Ascending aorta (tissue), 2 donors: ENCODE results near the gene EPHX1. TPM values are rescaled to one million over a fixed set of nuclear protein-coding genes. Genes with fewer than 3 reads are reported as not detected.

ENCODE experiments used
- DNase-seq, 2 donors: peaks; one replicate each; pipeline ENCODE4 v3.0.0-alpha.2; 2019; ENCODE audit warnings: low spot score in 2 of 2
- H3K27ac ChIP-seq, 2 donors: fragments of 200-600 bp; sonication (generic); one replicate each; pipeline ENCODE4 v1.5.1; 2016 to 2017; ENCODE audit warnings: mild to moderate bottlenecking in 1 of 2
- H3K27me3 ChIP-seq: fragments of 200-600 bp; sonication (generic); one replicate; pipeline ENCODE4 v1.5.1; 2017
- H3K36me3 ChIP-seq, 2 donors: fragments of 200-600 bp; sonication (generic); one replicate each; pipeline ENCODE4 v1.5.1; 2016
- H3K4me1 ChIP-seq, 2 donors: fragments of 200-600 bp; sonication (generic); one replicate each; pipeline ENCODE4 v1.5.1; 2016 to 2017; ENCODE audit warnings: mild to moderate bottlenecking in 1 of 2
- H3K4me3 ChIP-seq, 2 donors: fragments of 200-600 bp; sonication (generic); one replicate each; pipeline ENCODE4 v1.5.1; 2016 to 2017; ENCODE audit warnings: mild to moderate bottlenecking in 1 of 2
- H3K9me3 ChIP-seq, 2 donors: fragments of 200-600 bp; sonication (generic); one replicate each; pipeline ENCODE4 v1.5.1; 2016
- intact Hi-C: fragments of 100-400 bp; cut with DNase I; formaldehyde crosslinking; loops from one replicate; pipeline ENCODE4 v1.15.1; 2023
- total RNA-seq: library from RNA; depleted of rRNA; stranded (reverse); fragments of >200 nt; gene quantifications from one replicate; pipeline ENCODE4 v1.1.0, GENCODE V29; 2016
- TF ChIP-seq, protein P1 (sequence below), 3 experiments: fragments of 200-600 bp in 2 of 3; fragments of 450-650 bp in 1 of 3; sonication (generic) in 2 of 3; IDR thresholded peaks; one replicate each; pipeline ENCODE4 v1.5.1; 2016 to 2019; ENCODE audit warnings: antibody characterized with exemption in 3 of 3, mild to moderate bottlenecking in 1 of 3, moderate library complexity in 1 of 3

The EPHX1 gene
- total RNA-seq, 1 donor from 2014 or later: 127 TPM

DNA sequence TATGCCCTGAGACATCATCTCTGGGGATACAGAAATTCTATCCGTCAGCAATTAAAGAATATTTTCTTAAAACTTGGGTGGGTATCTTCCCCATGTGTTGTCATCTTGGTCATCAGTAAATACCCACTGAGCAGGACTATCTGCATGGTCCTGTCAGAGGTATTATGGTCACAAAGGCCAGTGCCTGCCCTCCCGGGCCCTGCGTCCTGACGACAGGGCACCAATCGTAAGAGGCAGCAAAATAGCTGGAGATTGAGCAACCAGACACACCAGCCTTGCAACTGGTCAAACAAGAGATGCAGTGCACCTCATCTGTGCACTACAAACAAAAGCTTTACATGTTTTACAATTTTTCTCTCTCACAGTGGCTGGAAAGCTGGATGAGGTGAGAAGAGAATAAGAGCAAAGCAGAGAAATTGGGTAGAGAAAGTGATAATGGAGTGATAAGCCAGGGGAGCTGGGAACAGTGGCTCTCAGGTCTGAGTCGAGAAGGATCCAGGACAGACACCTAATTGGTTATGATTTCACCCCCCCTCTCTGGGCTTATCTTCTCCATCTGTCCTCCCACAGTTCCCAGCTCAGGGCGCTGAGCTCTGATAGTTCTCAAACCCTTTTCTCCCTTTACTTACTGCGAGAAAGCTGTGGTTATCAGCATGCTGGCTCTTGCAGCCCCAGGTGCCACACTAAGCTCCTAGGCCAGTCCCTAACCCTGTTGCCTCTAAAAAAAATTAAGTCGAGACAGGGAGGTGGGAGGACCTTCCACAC, 41.1 kb upstream of the EPHX1 start:
- intact Hi-C loops: no loop called here
- Histone ChIP-seq H3K27ac (peak overlapping the region; percentile 80 to 86), H3K36me3 (no peaks in the 10 kb centered on the region), H3K4me1 (peaks cover 8 to 38% of the 10 kb centered on the region in 2 donors), H3K4me3 (no peak overlapping the region), H3K27me3 (no peaks in the 10 kb centered on the region), H3K9me3 (no peaks in the 10 kb centered on the region)
- TF ChIP-seq, protein P1, sequence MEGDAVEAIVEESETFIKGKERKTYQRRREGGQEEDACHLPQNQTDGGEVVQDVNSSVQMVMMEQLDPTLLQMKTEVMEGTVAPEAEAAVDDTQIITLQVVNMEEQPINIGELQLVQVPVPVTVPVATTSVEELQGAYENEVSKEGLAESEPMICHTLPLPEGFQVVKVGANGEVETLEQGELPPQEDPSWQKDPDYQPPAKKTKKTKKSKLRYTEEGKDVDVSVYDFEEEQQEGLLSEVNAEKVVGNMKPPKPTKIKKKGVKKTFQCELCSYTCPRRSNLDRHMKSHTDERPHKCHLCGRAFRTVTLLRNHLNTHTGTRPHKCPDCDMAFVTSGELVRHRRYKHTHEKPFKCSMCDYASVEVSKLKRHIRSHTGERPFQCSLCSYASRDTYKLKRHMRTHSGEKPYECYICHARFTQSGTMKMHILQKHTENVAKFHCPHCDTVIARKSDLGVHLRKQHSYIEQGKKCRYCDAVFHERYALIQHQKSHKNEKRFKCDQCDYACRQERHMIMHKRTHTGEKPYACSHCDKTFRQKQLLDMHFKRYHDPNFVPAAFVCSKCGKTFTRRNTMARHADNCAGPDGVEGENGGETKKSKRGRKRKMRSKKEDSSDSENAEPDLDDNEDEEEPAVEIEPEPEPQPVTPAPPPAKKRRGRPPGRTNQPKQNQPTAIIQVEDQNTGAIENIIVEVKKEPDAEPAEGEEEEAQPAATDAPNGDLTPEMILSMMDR (IDR thresholded peaks at IDR 0.05): no peak
- DNase-seq: no peak

DNA sequence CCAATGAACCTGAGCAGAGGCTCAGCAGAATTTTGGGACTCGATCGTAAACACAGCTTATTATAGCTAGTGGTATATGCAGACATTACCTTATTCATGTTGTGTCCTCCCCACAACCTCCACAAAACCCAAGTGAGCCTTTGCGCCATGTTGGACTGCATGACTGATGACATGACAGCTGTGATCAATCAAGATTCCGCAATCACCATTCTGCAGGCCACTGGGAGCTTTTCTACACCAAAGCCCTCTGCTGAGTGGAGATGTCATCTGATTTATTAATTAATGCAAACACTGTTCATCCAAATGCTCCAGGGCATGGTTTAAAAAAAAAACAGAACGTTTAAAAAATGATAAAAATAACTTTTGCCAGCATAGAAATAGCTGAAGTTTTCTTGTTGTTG, 40.2 kb upstream of the EPHX1 start:
- TF ChIP-seq, protein P1 (IDR thresholded peaks at IDR 0.05): no peak
- H3K9me3 ChIP-seq: no peaks in the 10 kb centered on the region
- intact Hi-C loops: loop anchor here (5.0 kb wide), 2 partner anchors 192 to 217 kb away; no protein-coding TSS in a partner anchor
- peaks cover 5 to 32% of the 10 kb centered on the region in 2 donors for H3K4me1 ChIP-seq
- no peak overlapping the region for H3K4me3 ChIP-seq
- H3K36me3 ChIP-seq: no peaks in the 10 kb centered on the region
- H3K27ac ChIP-seq: no peak overlapping the region
- no peaks in the 10 kb centered on the region for H3K27me3 ChIP-seq
- DNase-seq: no peak

DNA sequence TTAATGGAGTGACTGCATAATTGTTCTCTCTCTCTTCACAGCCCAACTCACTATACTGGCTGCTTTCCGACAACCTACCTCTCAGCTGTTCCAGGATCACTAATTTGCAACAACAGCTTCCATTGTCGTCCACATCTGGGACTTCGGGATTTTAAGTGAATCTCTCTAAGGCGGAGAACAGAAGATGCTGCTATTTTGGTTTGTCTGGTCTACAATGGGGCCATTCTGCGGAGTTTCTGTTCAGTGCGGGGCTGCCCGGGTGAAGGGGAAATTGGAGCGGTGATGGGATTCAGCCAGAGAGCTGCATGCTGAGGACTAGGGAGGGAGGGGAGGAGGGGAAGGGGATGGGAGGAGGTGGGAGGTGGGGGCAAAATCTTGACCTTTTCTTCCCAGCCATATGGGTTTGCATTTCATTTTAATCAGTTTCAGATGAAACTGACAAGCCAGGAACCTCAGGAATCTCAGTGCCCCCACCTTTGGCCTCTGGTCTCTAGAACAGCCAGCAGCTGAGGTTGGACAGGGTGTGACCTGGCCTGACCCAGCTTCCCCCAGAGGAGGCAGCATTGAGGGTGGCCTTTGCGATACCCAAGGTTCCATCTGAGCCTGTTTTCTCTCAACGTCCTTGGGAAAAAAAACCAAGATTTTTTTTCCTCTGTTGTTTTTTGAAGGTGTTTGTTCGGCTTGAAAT, 39.2 kb upstream of the EPHX1 start:
- H3K27ac ChIP-seq: no peak overlapping the region
- TF ChIP-seq, protein P1 (IDR thresholded peaks at IDR 0.05): no peak
- no peaks in the 10 kb centered on the region for H3K9me3 ChIP-seq

DNA sequence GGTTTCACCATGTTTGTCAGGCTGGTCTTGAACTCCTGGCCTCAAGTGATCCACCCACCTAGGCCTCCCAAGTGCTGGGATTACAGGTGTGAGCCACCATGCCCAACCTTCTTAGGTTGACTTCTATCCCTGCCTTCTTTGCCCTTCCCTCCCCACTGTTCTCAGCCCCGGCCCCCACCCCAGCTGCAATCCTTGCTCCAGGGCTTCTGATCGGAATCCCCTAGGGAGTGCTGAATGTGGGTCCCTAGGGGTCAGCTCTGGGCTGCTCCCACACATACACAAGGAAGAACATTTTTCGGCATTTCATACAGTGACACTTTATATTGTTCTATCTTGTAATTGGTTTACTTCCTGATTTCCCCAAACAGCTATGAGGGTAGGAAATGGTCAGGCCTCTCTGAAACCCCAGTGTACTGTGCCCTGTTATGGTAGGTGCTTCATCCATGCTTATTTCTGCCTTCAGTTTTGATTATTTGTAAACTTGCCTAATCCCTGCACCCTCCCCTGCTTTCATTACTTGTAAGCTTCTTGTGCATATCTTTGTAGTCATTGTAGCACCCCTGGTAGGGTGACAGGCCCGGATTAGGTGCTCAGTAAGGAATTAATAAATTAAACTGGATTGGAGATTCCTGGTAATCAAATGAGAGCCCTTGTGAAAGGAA, 38.1 kb upstream of the EPHX1 start:
- intact Hi-C loops: loop anchor here (1.0 to 5.0 kb wide), 4 partner anchors 119 to 296 kb away; partner anchors contain the start of gene ENAH
- Histone ChIP-seq H3K36me3 (no peaks in the 10 kb centered on the region), H3K27me3 (no peaks in the 10 kb centered on the region), H3K4me3 (no peak overlapping the region), H3K9me3 (no peaks in the 10 kb centered on the region), H3K27ac (peak overlapping the region in 1 of 2 donors; percentile 15), H3K4me1 (peaks cover 5 to 26% of the 10 kb centered on the region in 2 donors)
- TF ChIP-seq, protein P1 (IDR thresholded peaks at IDR 0.05): no peak
- DNase-seq: no peak

More for the DNA sequence above, 39.2 kb upstream of the EPHX1 start:
- no peaks in the 10 kb centered on the region for H3K36me3 ChIP-seq
- DNase-seq: no peak
- peaks cover 5 to 30% of the 10 kb centered on the region in 2 donors for H3K4me1 ChIP-seq
- no peaks in the 10 kb centered on the region for H3K27me3 ChIP-seq
- intact Hi-C loops: loop anchor here (5.0 kb wide), 2 partner anchors 193 to 218 kb away; no protein-coding TSS in a partner anchor
- no peak overlapping the region for H3K4me3 ChIP-seq

DNA sequence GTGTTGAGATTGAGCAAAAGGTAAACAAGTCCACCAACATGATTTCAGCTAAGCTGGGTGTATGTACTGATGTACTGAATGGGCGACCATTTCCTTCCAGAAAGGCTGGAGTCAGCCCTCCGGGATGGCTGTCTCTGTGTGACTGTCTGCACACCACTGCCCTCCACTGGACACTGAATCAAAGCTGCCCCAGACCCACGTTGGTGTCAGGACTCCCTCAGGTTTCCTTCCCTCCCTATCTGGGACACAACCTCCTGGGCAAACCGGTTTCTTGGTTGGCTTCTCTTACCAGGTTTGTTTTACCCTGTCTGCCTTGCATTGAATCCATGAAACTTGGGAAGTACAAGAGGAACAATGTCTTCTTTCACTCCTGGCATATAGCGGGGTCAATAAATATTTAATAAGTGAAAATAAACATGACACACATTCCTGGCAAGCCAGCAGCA, 37.6 kb upstream of the EPHX1 start:
- H3K27me3 ChIP-seq: no peaks in the 10 kb centered on the region
- H3K36me3 ChIP-seq: no peaks in the 10 kb centered on the region
- H3K4me3 ChIP-seq: no peak overlapping the region
- intact Hi-C loops: loop anchor here (1.0 to 5.0 kb wide), 4 partner anchors 120 to 297 kb away; partner anchors contain the start of gene ENAH
- H3K4me1 ChIP-seq: peaks cover 3 to 20% of the 10 kb centered on the region in 2 donors
- TF ChIP-seq, protein P1 (IDR thresholded peaks at IDR 0.05): peak; percentile 84 to 93 (median 90)
- H3K9me3 ChIP-seq: no peaks in the 10 kb centered on the region
- DNase-seq: peak in 1 of 2 donors; percentile 92
- peak overlapping the region in 1 of 2 donors; percentile 15 for H3K27ac ChIP-seq
